ENCODE data around the gene TNFSF8.

Gene TNFSF8

DNA sequence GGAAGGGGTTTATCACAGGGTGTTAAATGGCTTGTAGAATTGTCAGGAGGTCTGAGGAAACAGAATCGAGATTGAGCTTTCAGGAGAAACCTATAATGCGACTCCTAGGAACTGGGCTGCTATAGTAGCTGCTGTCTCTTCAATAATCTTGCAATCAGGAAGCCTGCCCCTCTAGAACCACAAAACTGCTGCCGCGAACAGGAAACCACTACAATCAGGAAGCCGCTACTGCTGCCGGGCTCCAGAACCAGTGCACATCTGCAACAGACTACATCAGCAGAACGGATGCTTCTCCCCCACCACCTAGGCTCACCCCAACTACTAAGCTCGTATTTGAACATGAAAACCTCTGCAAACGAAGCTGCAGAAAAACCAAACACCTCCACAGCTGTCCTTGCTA, 31.6 kb downstream of the TNFSF8 start:
- no peaks in the 10 kb centered on the region for H3K36me3 ChIP-seq (replicated peaks)
- TF ChIP-seq, protein P1, sequence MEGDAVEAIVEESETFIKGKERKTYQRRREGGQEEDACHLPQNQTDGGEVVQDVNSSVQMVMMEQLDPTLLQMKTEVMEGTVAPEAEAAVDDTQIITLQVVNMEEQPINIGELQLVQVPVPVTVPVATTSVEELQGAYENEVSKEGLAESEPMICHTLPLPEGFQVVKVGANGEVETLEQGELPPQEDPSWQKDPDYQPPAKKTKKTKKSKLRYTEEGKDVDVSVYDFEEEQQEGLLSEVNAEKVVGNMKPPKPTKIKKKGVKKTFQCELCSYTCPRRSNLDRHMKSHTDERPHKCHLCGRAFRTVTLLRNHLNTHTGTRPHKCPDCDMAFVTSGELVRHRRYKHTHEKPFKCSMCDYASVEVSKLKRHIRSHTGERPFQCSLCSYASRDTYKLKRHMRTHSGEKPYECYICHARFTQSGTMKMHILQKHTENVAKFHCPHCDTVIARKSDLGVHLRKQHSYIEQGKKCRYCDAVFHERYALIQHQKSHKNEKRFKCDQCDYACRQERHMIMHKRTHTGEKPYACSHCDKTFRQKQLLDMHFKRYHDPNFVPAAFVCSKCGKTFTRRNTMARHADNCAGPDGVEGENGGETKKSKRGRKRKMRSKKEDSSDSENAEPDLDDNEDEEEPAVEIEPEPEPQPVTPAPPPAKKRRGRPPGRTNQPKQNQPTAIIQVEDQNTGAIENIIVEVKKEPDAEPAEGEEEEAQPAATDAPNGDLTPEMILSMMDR (IDR thresholded peaks at IDR 0.05; ENCODE audit: low read depth, low read length, missing control alignments) = no peak
- no peaks in the 10 kb centered on the region for H3K27me3 ChIP-seq (replicated peaks)
- H3K4me3 ChIP-seq (ENCODE audit: low read depth, low read length) = no peak overlapping the region
- no peak for DNase-seq
- H3K27ac ChIP-seq = no peak overlapping the region
- in situ Hi-C loops (cut with HindIII; ENCODE audit: low pct_ligation_motif_present, low sequenced_read_pairs) = no loop called here

DNA sequence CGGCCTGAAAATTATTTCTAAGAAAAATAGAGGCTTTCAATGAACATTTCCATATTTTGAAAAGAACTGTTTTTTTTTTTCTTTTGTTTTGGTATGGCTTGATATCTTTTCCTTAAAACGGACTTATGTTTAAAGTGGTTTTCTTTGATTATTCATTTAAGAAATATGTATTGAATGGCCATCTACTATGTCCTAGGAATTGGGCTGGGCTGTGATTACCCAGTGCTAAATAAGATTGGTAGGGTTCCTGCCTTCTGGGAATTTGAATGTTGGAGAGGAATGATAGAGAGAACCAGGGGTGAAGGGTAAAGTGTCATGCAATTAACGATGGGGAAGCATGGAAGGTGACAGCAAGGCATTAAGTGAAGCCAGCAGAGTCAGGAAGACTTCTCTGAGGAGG, 33.2 kb downstream of the TNFSF8 start:
- in situ Hi-C loops (cut with HindIII; ENCODE audit: low pct_ligation_motif_present, low sequenced_read_pairs) = no loop called here
- TF ChIP-seq, protein P1 (IDR thresholded peaks at IDR 0.05; ENCODE audit: low read depth, low read length, missing control alignments) = no peak
- Histone ChIP-seq H3K4me3 (ENCODE audit: low read depth, low read length) (no peak overlapping the region), H3K27ac (no peak overlapping the region), H3K36me3 (replicated peaks) (no peaks in the 10 kb centered on the region), H3K27me3 (replicated peaks) (no peaks in the 10 kb centered on the region)
- DNase-seq = no peak

GRCh38 chr9:114896344-114896743, 34.0 kb downstream of the TNFSF8 start:
- TF ChIP-seq, protein P1 (IDR thresholded peaks at IDR 0.05; ENCODE audit: low read depth, low read length, missing control alignments) = no peak
- no peaks in the 10 kb centered on the region for H3K27me3 ChIP-seq (replicated peaks)
- H3K4me3 ChIP-seq (ENCODE audit: low read depth, low read length) = no peak overlapping the region
- in situ Hi-C loops (cut with HindIII; ENCODE audit: low pct_ligation_motif_present, low sequenced_read_pairs) = no loop called here
- H3K36me3 ChIP-seq (replicated peaks) = no peaks in the 10 kb centered on the region
- H3K27ac ChIP-seq = no peak overlapping the region
- no peak for DNase-seq

DNA sequence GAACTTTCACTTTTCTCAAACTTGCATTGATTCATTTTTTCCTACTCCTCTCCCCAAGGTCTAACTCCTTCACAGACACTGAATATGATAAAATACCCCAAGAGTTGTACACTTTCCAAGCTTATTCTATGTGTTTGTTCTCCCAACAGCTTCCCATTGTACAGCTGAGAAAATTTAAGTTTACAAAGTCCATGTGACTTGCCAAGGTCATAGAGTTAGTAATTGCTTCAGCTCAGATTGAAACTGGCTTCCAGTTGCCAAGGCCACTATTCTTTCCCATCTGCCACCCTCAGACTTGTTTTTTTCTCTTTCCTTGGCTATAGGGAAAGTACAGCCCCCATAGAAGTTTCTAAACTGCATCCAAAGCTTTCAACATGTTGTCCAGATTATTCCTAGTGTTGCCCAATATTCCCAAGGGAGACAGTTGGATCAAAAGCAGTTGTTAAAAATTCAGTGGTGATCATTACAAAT, 34.8 kb downstream of the TNFSF8 start:
- H3K4me3 ChIP-seq (ENCODE audit: low read depth, low read length) = no peak overlapping the region
- DNase-seq = no peak
- H3K27me3 ChIP-seq (replicated peaks) = no peaks in the 10 kb centered on the region
- H3K36me3 ChIP-seq (replicated peaks) = no peaks in the 10 kb centered on the region
- in situ Hi-C loops (cut with HindIII; ENCODE audit: low pct_ligation_motif_present, low sequenced_read_pairs) = no loop called here
- peak overlapping the region; percentile 94 for H3K27ac ChIP-seq
- TF ChIP-seq, protein P1 (IDR thresholded peaks at IDR 0.05; ENCODE audit: low read depth, low read length, missing control alignments) = no peak

GRCh38 chr9:114894609-114895433, 35.6 kb downstream of the TNFSF8 start:
- peak overlapping the region; percentile 94 for H3K27ac ChIP-seq
- H3K27me3 ChIP-seq (replicated peaks) = no peaks in the 10 kb centered on the region
- no peak overlapping the region for H3K4me3 ChIP-seq (ENCODE audit: low read depth, low read length)
- in situ Hi-C loops (cut with HindIII; ENCODE audit: low pct_ligation_motif_present, low sequenced_read_pairs) = no loop called here
- no peaks in the 10 kb centered on the region for H3K36me3 ChIP-seq (replicated peaks)
- TF ChIP-seq, protein P1 (IDR thresholded peaks at IDR 0.05; ENCODE audit: low read depth, low read length, missing control alignments) = no peak
- DNase-seq = peak; percentile 95

Data from brain microvascular endothelial cell (primary cell).